Anterior cingulate cortex (tissue), 58 donors: Measurements from ENCODE around the gene ACCSL.

Experiments used
- DNase-seq, 58 donors: peaks; one replicate each; lab custom pipeline; 2025; lab: John Stamatoyannopoulos, UW

ACCSL gene

DNA sequence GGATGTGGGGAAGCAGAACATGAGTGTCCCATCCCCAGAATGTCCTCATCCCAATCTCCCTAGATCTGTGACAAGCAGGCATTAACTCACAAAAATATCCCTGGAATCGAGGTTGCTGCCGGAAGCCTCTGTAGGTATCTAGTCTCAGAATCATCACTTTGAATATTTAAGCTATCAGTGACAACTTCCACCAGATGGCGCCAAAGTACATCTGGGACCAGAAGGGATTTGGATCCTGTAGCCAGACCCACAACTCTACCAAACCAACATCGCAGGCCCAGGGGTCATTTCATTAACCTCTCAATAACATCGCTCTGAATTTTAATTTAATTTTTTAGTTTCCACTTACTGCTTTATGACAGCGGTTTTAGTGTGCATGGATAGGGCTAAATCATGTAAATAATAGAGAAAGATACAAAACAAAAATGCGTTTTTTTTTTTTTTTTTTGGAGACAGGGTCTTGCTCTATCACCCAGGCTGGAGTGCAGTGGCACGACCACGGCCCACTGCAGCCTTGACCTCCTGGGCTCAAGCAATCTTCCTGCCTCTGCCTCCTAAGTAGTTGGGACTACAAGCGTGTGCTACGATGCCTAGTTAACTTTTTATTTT lies 46.6 kb downstream of the ACCSL start:
- peak in 53 of 58 donors; percentile 5 to 91 (median 55) for DNase-seq

DNA sequence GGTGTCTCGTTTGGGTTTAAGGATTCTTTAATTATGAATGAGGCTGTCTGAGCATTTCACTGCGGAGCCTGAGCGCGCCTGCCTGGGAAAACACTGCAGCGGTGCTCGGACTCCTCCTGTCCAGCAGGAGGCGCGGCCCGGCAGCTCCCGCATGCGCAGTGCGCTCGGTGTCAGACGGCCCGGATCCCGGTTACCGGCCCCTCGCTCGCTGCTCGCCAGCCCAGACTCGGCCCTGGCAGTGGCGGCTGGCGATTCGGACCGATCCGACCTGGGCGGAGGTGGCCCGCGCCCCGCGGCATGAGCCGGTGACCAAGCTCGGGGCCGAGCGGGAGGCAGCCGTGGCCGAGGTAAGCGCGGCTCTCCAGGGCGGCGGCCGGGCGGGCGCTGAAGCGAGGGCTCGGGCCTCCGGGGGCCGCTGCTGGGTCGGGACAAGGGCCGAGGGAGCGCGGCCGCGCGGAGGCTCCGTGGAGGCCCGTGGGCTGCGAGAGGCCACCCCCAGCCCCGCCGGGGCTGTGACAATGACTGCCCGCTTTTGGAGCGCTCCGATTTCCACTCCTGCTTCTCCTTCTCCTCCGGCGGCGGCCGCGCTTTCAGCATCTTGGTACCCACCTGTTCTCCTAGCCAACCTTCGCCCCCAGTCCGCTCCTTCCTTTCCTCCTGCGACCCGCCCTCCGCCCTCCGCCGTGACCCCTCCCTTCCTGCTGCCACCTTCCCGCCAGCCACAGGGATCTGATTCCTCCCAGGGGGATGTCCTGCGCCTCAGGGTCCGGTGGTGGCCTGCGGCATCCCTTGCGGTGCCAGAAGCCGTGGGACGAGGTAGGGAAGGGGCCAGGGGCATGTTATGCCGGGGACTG lies 48.0 kb downstream of the ACCSL start, which contains the start of gene EXT2:
TSS of gene EXT2 (plus strand) at position 173 of the 854 bp plus-strand sequence. CDS start 12,035 bp downstream, outside the sequence.
- DNase-seq = peak; percentile 21 to 91 (median 80)

DNA sequence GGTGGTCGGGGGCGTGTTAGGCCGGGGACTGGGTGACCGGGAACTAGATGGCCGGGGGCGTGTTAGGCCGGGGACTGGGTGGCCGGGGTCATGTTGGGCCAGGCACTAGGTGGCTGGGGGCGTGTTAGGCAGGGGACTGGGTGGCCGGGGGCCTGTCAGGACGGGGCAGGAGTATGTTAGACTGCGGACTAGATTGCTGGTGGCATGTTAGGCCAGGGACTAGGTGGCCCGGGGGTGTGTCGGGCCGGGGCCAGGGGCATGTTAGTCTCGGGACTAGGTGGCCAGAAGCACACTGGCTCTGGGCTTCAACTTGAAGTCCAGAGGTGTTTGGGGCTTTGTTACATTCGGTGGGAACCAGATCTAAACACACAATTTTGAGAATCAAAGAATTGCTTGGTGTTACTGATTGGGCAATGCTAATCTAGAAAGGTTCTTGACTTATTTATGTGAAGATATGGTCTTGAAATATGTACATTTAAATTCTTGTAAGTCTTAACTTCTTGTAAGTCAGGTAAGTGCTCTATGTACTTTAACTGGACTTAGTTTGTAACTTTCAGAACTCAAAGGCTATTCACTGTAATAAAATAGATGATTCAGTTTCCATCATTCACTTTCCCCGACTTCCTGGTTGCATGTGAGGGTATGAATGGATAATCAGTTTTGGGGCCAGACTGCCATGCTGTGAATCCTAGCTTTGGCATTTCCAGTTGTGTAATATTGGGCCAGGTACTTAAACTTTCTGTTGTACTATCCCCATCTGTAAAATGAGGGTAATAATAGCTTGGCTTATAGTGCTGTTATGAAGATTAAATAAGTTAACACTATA lies 48.8 kb downstream of the ACCSL start:
- DNase-seq = peak in 2 of 58 donors; percentile 3 to 22

DNA sequence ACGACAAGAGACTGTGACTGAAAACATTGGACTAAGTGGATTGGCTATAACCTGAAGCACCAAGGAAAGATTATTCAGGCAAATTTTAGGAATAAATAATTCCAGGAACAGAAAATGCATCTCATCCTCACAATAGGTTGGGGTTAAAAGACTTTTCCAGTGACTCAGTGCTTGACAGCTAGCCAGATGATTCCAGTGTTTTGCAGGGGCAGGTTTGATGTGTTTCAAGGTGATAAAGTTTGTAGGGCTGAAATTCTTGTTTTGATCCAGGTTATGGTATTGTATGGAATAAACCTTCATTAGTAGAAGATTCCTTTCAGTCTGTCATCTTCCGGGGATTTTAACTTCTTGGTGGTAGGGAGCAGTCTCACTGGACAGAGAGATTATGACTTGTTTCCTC lies 50.0 kb downstream of the ACCSL start:
- no peak for DNase-seq

DNA sequence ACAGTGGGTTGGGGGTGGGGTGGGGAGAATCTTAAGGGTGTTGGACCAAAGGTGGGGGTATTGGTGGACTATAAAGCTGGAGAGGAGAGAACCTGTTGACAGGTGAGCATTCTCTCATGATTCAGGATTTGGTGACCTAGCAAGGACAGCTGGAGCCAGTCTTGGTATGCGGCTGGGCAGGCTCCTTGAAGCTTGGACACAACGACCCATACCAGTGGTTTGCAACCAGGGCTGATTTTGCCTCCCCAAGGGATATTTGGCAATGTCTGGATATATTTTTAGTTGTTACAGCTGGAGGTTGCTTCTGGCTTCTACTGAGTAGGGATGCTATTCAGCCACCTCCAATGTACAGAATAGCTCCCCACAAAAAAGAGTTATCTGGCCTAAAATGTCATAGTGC lies 53.3 kb downstream of the ACCSL start:
- no peak for DNase-seq

DNA sequence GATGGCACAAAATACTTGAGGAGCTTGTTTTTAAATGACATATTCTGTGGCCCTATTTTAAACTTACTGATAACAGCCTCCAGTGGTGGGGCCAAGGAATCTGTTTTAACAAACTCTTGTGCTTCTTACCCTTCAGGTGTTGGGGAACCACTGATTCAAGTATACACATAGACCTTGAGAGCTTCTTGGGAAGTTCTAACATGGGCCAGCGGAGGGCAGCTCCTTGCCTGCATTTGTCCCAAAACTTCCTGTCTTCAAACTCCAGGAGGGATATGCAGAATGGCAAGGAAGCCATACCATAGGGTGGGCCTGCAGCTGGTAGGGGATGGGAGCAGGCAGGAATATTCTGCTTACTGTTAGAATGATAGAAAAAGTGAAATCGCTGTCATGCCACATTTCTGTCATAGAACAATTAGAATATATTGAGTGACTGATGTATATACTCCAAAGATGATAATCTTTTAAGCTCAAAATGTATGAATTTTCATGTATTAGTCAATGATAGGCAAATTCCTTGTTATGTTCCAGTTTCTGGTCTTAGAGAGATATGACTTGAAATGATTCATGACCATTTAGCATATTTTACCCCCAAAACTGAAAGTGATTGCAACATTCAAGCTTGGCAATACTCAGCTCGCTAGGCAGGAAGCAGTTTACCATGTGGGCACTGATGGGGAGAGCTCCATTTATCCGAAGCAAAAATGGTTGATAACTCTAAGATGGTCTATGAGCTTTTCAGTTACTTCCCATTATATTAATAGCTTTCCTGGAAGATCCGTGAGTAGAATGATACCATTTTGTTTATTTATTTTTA lies 56.9 kb downstream of the ACCSL start:
- no peak for DNase-seq

DNA sequence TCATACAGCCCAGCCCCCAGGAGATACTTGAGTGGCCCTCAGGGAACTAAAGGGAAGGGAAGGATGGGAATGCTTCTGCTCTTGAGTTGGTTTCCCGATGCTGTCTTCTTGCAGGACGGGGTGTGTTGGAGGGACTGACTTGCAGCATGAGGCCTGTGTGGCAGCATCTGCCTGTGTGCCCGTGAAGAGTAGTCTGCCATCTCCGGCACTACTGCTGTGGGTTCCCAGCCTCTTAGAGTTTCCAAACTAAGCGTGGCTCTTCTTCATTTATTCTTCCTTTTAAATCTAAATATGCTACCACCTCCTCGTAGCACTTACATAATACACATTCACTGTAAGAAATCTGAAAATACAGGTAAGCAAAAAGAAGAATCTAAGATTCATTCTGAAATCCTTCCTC lies 60.5 kb downstream of the ACCSL start:
- no peak for DNase-seq
